Pulmonary artery endothelial cell (primary cell): ENCODE measurements around the gene IFT81. TPM values are rescaled to one million over a fixed set of nuclear protein-coding genes. Genes with fewer than 3 reads are reported as not detected.
"Not testable (repeated sequence)": the region's sequence is repeated elsewhere in the genome, so short reads cannot be mapped to it uniquely, and the experiment has no call there.

Source experiments
- DNase-seq: peaks from one replicate; pipeline ENCODE4 v3.0.0-alpha.2; 2011; ENCODE audit warnings: low read depth, low spot score
- total RNA-seq: library from RNA; depleted of rRNA; stranded (reverse); fragments of >200 nt; gene quantifications from 2 replicates; pipeline ENCODE4 v1.2.3, GENCODE V29; 2014

IFT81 gene
- total RNA-seq, 1 donor from 2014 or later, result 8.4 TPM

GRCh38 chr12:110108309-110109036 lies 15.7 kb upstream of the IFT81 start:
- DNase-seq, result no peak

GRCh38 chr12:110109037-110109836 lies 14.9 kb upstream of the IFT81 start:
- DNase-seq, result no peak

GRCh38 chr12:110109837-110110535 lies 14.2 kb upstream of the IFT81 start:
- no peak for DNase-seq

- no peak for DNase-seq
Measured at GRCh38 chr12:110111476-110112334, 12.5 kb upstream of the IFT81 start.

DNA sequence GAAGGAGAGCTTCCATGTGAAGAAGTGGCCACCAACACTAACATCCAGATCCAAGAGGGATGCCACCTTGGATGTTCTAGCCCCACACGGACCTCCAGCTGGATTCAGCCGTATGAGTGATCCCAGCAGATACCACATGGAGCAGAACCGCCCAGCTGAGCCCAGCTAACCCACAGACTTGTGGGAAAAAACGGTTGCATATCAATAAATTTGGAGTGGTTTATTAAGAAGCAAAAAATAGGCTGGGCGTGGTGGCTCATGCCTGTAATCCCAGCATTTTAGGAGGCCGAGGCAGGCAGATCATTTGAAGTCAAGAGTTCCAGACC lies 11.9 kb upstream of the IFT81 start:
- no peak for DNase-seq

DNA sequence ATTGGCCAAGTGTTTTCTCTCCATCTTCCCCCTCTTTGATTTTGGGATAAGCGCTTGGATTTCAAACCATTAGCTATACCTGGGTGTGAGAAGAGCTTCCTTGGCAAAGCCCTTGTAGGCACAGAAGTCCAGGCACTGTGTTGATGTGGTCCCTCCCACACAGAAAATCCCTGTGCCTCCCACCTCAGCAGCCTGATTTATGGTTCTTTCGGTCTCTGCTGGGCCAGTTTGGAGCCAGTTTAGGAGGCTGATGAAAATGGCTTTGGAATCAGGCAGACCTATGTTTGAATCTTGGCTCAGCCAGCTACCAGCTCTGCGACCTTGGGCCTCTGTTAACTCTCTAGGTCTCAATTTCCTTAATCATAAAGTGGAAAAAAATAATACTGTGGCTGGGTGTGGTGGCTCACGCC lies 9.6 kb upstream of the IFT81 start:
- no peak for DNase-seq

DNA sequence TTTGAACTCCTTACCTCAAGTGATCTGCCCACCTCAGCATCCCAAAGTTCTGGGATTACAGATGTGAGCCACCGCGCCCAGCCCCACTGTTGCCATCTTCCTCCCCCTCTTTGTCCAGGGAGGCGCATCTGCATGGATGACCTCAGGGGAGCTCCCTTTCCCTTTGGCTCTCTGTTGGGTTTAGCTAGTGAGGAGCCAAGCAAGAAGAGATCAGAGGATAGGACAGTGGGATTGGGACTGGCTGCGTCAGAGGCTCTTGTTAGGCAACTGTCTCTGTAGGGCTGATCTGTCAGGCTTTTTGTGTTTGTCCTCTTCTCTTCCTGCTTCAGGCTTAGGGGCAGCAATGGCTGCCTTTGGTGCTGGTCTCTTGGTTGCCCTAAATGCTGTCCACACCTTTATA lies 8.5 kb upstream of the IFT81 start:
- DNase-seq, result no peak

DNA sequence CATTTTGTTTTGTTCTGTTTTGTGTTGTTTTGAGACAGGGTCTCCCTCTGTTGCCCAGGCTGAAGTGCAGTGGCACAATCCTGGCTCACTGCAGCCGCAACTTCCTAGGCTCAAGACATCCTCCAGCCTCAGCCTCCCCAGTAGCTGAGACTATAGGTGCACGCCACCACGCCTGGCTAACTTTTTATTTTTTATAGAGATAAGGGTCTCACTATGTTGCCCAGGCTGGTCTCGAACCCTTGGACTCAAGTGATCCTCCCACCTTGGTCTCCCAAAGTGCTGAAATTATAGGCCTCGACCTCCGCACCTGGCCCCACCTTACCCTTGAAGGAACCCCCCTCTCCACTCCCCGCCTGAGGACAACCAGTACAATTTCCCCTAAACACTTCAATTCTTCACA lies 7.5 kb upstream of the IFT81 start:
- no peak for DNase-seq

GRCh38 chr12:110117210-110117609 lies 6.9 kb upstream of the IFT81 start:
- not testable (repeated sequence) for DNase-seq

- DNase-seq, result no peak
Measured at GRCh38 chr12:110117956-110118685, 6.0 kb upstream of the IFT81 start.

DNA sequence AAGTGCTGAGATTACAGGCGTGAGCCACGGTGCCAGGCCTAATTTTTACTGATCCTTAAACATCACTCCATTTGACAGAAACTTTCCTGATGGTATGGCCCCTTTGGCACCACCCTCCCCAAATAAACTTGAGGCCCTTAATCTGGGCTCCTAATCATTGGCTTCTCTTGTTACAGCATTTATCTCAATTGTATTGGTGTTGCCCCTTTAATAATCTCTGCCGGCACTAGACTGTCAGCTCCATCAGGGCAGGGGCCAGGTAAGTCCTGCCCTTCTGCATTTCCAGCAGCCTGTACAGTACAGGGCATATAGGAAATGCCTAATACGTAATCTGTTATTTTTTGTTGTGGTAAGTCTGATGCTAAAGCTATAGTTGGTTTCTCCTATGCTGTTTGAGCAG lies 1.2 kb upstream of the IFT81 start:
- DNase-seq, result no peak

GRCh38 chr12:110123919-110124268 lies 263 bp upstream of the IFT81 start:
- DNase-seq, result no peak

DNA sequence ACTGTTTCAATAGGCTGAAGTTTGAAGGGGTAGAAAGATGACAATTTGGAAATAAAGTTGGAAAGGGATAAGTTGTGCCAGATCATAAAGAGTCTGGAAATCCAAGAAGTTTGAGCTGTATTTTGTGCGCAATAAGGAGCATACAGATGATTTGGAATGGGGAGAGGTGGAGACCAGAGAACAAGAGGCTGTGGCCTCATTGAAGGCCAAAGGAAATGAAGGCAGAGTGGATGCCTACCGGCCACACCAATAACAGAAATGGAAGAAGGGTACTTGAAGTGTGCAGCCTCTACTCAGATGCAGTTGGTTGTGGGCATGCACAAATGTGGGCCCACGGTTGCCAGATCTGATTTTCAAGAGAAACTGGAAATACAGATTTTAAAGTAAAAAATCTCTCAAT lies 2.4 kb downstream of the IFT81 start:
- no peak for DNase-seq

DNA sequence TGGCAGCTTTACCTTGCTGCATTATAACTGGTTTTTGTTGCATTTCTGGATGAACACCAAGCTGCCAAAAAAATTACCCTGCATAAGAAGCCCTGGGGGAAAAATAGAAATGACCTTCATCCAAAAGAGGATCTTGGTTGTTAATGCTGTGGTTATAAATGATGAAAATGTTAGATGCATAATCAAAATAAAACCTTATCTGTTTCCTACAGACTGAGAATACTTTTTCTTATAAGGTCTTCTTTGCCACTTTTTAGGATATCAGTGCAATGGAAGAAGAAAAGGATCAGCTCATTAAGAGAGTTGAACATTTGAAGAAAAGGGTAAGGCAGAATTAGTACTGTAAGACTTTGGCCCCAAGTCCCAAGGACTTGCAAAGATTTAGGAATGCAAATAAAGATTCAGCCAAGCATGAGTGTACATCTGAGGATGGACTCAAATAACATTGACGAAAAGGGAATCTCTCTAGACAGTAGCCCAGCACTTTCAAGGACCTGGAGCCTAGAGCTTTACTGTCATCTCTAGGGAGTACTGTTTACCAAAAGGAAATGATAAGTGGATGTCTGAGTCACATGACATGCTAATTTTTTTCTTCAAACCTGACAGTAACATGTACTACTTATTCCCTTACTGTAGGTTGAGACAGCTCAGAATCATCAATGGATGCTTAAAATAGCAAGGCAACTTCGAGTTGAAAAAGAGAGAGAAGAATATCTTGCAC lies 10.7 kb downstream of the IFT81 start:
- no peak for DNase-seq

DNA sequence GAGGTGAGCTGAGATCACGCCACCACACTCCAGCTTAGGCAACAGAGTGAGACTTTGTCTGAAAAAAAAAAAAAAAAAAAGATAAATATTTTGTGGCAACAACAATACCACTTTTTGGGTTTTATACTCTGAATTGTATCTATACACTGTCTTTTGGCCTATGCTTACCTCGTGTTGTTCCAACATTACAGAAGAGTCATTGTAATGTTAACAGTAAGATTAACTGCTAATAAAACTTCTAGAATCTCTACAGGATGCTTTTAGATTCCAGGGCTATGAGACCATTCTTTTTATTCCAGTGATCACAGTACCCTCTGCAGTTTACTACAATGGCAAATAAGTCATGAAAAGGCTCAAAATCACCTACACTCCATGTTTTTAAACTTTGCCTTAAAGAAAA lies 11.6 kb downstream of the IFT81 start:
- DNase-seq, result no peak

DNA sequence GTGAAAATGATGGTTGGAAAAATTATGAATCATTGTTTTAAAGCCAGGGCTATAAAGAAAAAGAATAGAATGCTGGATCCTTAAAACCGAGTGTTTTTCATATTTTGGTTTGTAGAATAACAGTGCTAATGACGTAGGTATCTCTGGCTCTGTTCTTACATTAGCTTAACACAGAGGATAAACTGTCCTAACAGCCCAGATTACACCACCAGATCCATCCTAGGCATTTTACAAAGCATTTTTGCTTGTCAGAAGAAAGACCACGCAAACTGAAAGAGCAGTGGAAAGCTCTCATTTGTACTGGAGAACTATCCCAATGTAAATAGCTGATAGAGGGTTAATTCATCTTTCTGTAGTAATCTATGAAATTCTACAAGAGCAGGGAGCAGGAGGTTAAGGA lies 13.6 kb downstream of the IFT81 start:
- no peak for DNase-seq

- no peak for DNase-seq
Measured at GRCh38 chr12:110141389-110141788, 17.2 kb downstream of the IFT81 start.

GRCh38 chr12:110146986-110147385 lies 22.8 kb downstream of the IFT81 start:
- DNase-seq, result no peak

DNA sequence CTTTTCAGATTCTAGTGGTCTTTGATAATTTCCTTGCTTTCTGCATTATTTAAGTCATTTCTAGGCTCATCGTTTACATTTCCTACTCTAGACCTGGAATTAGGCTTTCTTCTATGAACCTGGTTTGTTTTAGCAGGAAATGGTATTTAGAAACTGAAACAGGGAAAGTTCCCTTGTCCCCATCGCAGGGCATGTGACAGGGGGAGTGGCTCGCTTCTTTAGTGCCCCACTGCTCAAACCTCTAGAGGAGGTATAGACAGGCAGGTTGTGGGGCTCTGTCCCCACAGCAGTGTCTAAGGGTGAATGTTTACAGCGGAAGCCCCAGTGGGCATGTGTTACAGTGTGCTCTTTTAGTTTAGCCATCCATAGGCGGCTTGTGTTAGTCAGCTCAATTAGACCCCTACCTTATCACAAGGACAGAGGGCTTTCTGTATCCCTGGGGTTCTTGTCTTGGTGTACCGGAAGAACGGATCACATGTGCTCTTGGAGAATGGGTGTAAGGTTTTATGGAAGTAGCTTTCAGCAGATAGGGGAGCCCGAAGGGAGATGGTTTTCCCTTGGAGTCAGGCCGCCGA lies 25.0 kb downstream of the IFT81 start:
- DNase-seq, result no peak

- no peak for DNase-seq
Measured at GRCh38 chr12:110156766-110157165, 32.6 kb downstream of the IFT81 start.
